SK-N-MC (cell line): Measurements from ENCODE around the gene ACTG1.

Experiments used
- EZH2 ChIP-seq: fragments of 200-600 bp; sonication (generic); IDR thresholded peaks from one replicate; pipeline ENCODE4 v1.6.1; 2017; ENCODE audit warnings: antibody characterized with exemption
- POLR2AphosphoS5 ChIP-seq: IDR thresholded peaks from 2 replicates; pipeline ENCODE4 v1.6.1; 2012; ENCODE audit warnings: mild to moderate bottlenecking, low read depth, low read length, borderline replicate concordance

DNA sequence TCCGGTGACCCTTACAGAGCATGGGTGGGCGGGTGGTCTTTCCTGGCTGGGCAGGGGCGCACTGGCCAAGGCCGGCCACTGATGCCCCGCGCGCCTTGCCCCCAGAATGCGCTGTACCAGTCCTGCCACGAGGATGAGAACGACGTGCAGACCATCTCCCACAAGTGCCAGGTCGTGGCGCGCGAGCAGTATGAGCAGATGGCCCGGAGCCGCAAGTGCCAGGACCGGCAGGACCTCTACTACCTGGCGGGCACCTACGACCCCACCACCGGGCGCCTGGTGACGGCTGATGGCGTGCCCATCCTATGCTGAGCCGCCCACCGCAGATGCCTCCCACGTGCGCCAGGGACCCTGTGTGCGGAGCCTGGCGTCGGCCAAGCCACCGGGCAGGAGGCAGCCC lies 49.1 kb downstream of the ACTG1 start:
- TF ChIP-seq POLR2AphosphoS5 (no peak), EZH2 (no peak)
